NAMALWA (cell line): ENCODE measurements around the gene KLHL2.
A peak's percentile ranks its signal among the peaks of the same experiment; 100 is the strongest.
"Not testable (repeated sequence)": the region's sequence is repeated elsewhere in the genome, so short reads cannot be mapped to it uniquely, and the experiment has no call there.

ENCODE experiments used
- DNase-seq: peaks from one replicate; pipeline ENCODE4 v3.0.0-alpha.2; 2015; ENCODE audit warnings: low spot score

Gene KLHL2

GRCh38 chr4:165201806-165202205, 5.6 kb upstream of the KLHL2 start:
- no peak for DNase-seq

GRCh38 chr4:165203541-165204461, 3.6 kb upstream of the KLHL2 start:
- no peak for DNase-seq

- no peak for DNase-seq
Measured at GRCh38 chr4:165204462-165204830, 2.9 kb upstream of the KLHL2 start.

- peak; percentile 59 for DNase-seq
Measured at GRCh38 chr4:165207016-165207430, 338 bp upstream of the KLHL2 start.

GRCh38 chr4:165208221-165208652, 876 bp downstream of the KLHL2 start:
- DNase-seq: no peak

- peak; percentile 52 for DNase-seq
Measured at GRCh38 chr4:165208741-165209388, 1.5 kb downstream of the KLHL2 start.

GRCh38 chr4:165209796-165210195, 2.4 kb downstream of the KLHL2 start:
- peak; percentile 21 for DNase-seq

GRCh38 chr4:165210566-165210965, 3.2 kb downstream of the KLHL2 start:
- peak; percentile 21 for DNase-seq

GRCh38 chr4:165212647-165213046, 5.3 kb downstream of the KLHL2 start:
- not testable (repeated sequence) for DNase-seq

- not testable (repeated sequence) for DNase-seq
Measured at GRCh38 chr4:165213404-165213803, 6.0 kb downstream of the KLHL2 start.

GRCh38 chr4:165213991-165214709, 6.8 kb downstream of the KLHL2 start:
- DNase-seq: not testable (repeated sequence)

- peak; percentile 69 for DNase-seq
Measured at GRCh38 chr4:165215034-165215751, 7.8 kb downstream of the KLHL2 start.

- peak; percentile 53 for DNase-seq
Measured at GRCh38 chr4:165215761-165216487, 8.6 kb downstream of the KLHL2 start.

GRCh38 chr4:165217325-165217724, 10.0 kb downstream of the KLHL2 start:
- DNase-seq: no peak

- DNase-seq: not testable (repeated sequence)
Measured at GRCh38 chr4:165221306-165221705, 13.9 kb downstream of the KLHL2 start.

GRCh38 chr4:165221993-165222650, 14.8 kb downstream of the KLHL2 start:
- DNase-seq: not testable (repeated sequence)

GRCh38 chr4:165222651-165222994, 15.3 kb downstream of the KLHL2 start:
- no peak for DNase-seq

GRCh38 chr4:165227401-165227800, 20.0 kb downstream of the KLHL2 start:
- DNase-seq: not testable (repeated sequence)

- not testable (repeated sequence) for DNase-seq
Measured at GRCh38 chr4:165229490-165230200, 22.3 kb downstream of the KLHL2 start.
